NT2/D1 (cell line): ENCODE measurements around the gene DCDC1.

Source experiments
- DNase-seq: peaks from one replicate; pipeline ENCODE4 v3.0.0-alpha.2; 2011; ENCODE audit warnings: low read depth, low spot score
- H3K27me3 ChIP-seq: 2 replicates; pipeline ENCODE4 v1.6.0; 2011; ENCODE audit warnings: mild to moderate bottlenecking; ENCODE audit not compliant: insufficient read length, insufficient read depth
- H3K36me3 ChIP-seq: 2 replicates; pipeline ENCODE4 v1.6.1; 2011; ENCODE audit warnings: mild to moderate bottlenecking, low read length, mixed read lengths; ENCODE audit not compliant: insufficient read depth, insufficient read length
- H3K4me1 ChIP-seq: 2 replicates; pipeline ENCODE4 v1.5.1; 2011; ENCODE audit not compliant: insufficient read depth, insufficient read length
- H3K4me3 ChIP-seq: 2 replicates; pipeline ENCODE4 v1.5.1; 2011; ENCODE audit warnings: low read depth; ENCODE audit not compliant: insufficient read length
- H3K9ac ChIP-seq: 2 replicates; pipeline ENCODE4 v1.6.0; 2011; ENCODE audit warnings: low read depth; ENCODE audit not compliant: insufficient read length
- H3K9me3 ChIP-seq: 2 replicates; pipeline ENCODE4 v1.5.1; 2011; ENCODE audit warnings: mild to moderate bottlenecking, low read length; ENCODE audit not compliant: insufficient read depth
- SUZ12 ChIP-seq: IDR thresholded peaks from 2 replicates; pipeline ENCODE4 v1.6.1; 2011; ENCODE audit not compliant: insufficient read length, insufficient read depth; ENCODE audit errors: extremely low read depth
- YY1 ChIP-seq: IDR thresholded peaks from 2 replicates; pipeline ENCODE4 v1.6.1; 2011; ENCODE audit not compliant: insufficient read length, insufficient read depth
- ZNF274 ChIP-seq: IDR thresholded peaks from 2 replicates; pipeline ENCODE4 v1.6.1; 2011; ENCODE audit warnings: mild to moderate bottlenecking, low read depth, low read length

DCDC1 gene

DNA sequence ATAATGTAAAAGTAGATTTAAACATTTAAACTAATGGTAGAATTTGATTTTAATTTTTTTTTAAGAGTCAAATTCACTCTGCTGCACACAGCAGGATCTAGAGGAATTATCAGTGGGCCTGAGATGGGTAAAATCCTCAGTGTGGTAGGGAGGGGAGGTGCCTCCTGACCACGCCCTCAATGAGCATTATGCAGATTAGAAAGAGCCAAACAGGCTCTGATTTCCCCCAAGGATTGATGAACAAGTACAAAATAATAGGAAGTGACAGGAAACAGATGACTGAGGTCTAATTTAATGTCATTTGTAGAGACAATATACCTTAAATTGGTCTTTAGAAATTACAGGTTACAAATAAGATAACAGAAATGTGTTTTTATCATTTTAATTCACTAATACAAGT is 155.2 kb downstream of the DCDC1 start:
- Histone ChIP-seq H3K27me3 (no peaks in the 10 kb centered on the region), H3K9ac (no peak overlapping the region), H3K36me3 (no peaks in the 10 kb centered on the region), H3K4me3 (no peak overlapping the region), H3K9me3 (no peaks in the 10 kb centered on the region), H3K4me1 (no peaks in the 10 kb centered on the region)
- DNase-seq, result no peak
- TF ChIP-seq YY1, result no peak
- TF ChIP-seq ZNF274, result no peak
- TF ChIP-seq SUZ12, result no peak

- no peak for DNase-seq
- Histone ChIP-seq H3K4me3 (no peak overlapping the region), H3K9ac (no peak overlapping the region), H3K36me3 (no peaks in the 10 kb centered on the region), H3K9me3 (no peaks in the 10 kb centered on the region), H3K4me1 (no peaks in the 10 kb centered on the region), H3K27me3 (no peaks in the 10 kb centered on the region)
- no peak for TF ChIP-seq ZNF274
- TF ChIP-seq YY1, result no peak
- no peak for TF ChIP-seq SUZ12
Observed at GRCh38 chr11:31199378-31199777, 170.2 kb downstream of the DCDC1 start.

GRCh38 chr11:31173926-31174680 is 195.4 kb downstream of the DCDC1 start:
- no peaks in the 10 kb centered on the region for H3K4me1 ChIP-seq

GRCh38 chr11:31160504-31161422 is 208.8 kb downstream of the DCDC1 start:
- Histone ChIP-seq H3K4me1 (no peaks in the 10 kb centered on the region), H3K27me3 (no peaks in the 10 kb centered on the region), H3K9me3 (no peaks in the 10 kb centered on the region), H3K4me3 (no peak overlapping the region), H3K36me3 (no peaks in the 10 kb centered on the region), H3K9ac (no peak overlapping the region)
- DNase-seq, result no peak
- TF ChIP-seq SUZ12, result no peak
- no peak for TF ChIP-seq ZNF274

More at GRCh38 chr11:31173926-31174680, 195.4 kb downstream of the DCDC1 start:
- no peaks in the 10 kb centered on the region for H3K36me3 ChIP-seq
- DNase-seq, result no peak
- H3K27me3 ChIP-seq, result no peaks in the 10 kb centered on the region
- TF ChIP-seq ZNF274 (no peak), YY1 (no peak), SUZ12 (no peak)
- peaks cover 18% of the 10 kb centered on the region; the same call in 1 of the 2 replicates for H3K9me3 ChIP-seq
- no peak overlapping the region for H3K4me3 ChIP-seq
- no peak overlapping the region for H3K9ac ChIP-seq

DNA sequence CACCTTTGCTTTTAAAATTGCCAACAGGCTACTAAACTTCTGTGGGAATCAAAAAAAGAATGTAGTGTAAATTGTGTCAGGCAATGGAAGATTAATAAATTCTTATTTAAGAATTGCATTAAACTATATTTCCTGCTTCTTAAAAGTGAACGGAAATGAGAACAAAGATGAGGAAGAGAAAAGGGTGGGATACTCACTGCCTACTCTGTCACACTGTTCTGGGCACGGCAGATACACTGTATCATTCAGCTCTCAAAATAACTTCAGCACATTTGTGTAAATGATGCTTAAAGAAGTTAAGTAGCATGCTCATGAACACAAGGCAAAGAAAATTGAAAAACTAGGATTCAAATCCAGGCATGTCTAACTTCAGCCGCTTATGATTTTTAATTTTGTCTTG is 218.7 kb downstream of the DCDC1 start:
- no peak overlapping the region for H3K9ac ChIP-seq
- H3K27me3 ChIP-seq, result no peaks in the 10 kb centered on the region
- no peak for DNase-seq
- no peaks in the 10 kb centered on the region for H3K9me3 ChIP-seq
- H3K36me3 ChIP-seq, result no peaks in the 10 kb centered on the region
- H3K4me1 ChIP-seq, result no peaks in the 10 kb centered on the region
- no peak overlapping the region for H3K4me3 ChIP-seq
- TF ChIP-seq ZNF274 (no peak), SUZ12 (no peak), YY1 (no peak)

GRCh38 chr11:31150011-31150410 is 219.5 kb downstream of the DCDC1 start:
- Histone ChIP-seq H3K36me3 (no peaks in the 10 kb centered on the region), H3K27me3 (no peaks in the 10 kb centered on the region), H3K9ac (no peak overlapping the region), H3K4me1 (no peaks in the 10 kb centered on the region), H3K9me3 (no peaks in the 10 kb centered on the region), H3K4me3 (no peak overlapping the region)
- DNase-seq, result no peak
- TF ChIP-seq YY1, result no peak
- no peak for TF ChIP-seq ZNF274
- TF ChIP-seq SUZ12, result no peak

- H3K4me3 ChIP-seq, result no peak overlapping the region
- no peaks in the 10 kb centered on the region for H3K9me3 ChIP-seq
- H3K27me3 ChIP-seq, result no peaks in the 10 kb centered on the region
- DNase-seq, result no peak
- TF ChIP-seq YY1 (no peak), ZNF274 (no peak), SUZ12 (no peak)
- H3K9ac ChIP-seq, result no peak overlapping the region
- no peaks in the 10 kb centered on the region for H3K4me1 ChIP-seq
- H3K36me3 ChIP-seq, result no peaks in the 10 kb centered on the region
Observed at GRCh38 chr11:31141789-31142188, 227.8 kb downstream of the DCDC1 start.
